H54 (cell line): ENCODE measurements around the gene ST3GAL3.
"Not testable (repeated sequence)": the region's sequence is repeated elsewhere in the genome, so short reads cannot be mapped to it uniquely, and the experiment has no call there.

Experiments used
- DNase-seq: peaks from one replicate; pipeline ENCODE4 v3.0.0; 2011; ENCODE audit warnings: low spot score, mixed read lengths; ENCODE audit not compliant: insufficient read length
- FAIRE-seq: peaks from 3 replicates; lab custom pipeline; 2011; peaks lifted over from hg19 to GRCh38; lab: Jason Lieb, UNC
- POLR2A ChIP-seq: IDR thresholded peaks from 2 replicates; pipeline ENCODE4 v1.6.1; 2011; ENCODE audit warnings: low read depth, mild to moderate bottlenecking, low read length

ST3GAL3 gene

DNA sequence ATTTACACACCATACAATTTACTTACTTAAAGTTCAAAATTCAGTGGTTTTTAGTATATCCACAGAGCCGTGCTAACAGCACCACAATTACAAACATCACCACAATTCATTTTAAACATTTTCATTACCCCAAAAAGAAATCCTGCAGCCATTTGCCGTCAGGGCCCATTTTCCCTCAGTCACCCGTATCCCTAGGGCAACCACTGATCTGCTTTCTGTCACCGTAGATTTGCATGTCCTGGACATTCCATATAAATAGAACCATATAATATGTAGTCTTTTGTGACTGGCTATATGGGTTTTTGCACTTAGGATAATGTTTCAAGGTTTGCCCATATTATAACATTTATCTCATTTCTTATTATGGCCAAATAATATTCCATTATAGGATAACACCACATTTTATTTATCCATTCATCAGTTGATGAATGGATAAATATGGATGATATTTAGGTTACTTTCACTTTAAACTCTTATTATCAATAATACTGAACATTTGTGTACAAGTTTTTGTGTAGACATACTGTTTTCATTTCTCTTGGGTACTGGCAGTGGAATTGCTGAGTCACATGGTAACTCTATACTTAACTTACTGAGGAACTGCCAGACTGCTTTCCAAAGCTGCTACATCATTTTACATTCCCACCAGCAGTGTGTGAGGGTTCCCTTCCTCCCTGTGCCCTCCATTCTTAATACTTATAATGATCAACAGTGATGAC, 68.9 kb downstream of the ST3GAL3 start:
- no peak for DNase-seq

DNA sequence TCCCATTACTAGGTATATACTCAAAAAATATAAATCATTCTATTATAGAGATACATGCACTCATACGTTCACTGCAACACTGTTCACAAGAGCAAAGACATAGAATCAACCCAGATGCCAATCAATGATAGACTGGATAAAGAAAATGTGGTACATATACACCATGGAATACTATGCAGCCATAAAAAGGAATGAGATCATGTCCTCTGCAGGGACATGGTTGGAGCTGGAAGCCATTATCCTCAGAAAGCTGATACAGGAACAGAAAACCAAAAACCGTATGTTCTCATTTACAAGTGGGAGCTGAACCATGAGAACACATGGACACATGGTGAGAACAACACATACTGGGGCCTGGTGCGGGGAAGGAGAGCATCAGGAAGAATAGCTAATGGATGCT, 70.6 kb downstream of the ST3GAL3 start:
- not testable (repeated sequence) for FAIRE-seq, DNase-seq

More for the DNA sequence above, 68.9 kb downstream of the ST3GAL3 start:
- peak; percentile 81 for FAIRE-seq
- TF ChIP-seq POLR2A, result no peak

DNA sequence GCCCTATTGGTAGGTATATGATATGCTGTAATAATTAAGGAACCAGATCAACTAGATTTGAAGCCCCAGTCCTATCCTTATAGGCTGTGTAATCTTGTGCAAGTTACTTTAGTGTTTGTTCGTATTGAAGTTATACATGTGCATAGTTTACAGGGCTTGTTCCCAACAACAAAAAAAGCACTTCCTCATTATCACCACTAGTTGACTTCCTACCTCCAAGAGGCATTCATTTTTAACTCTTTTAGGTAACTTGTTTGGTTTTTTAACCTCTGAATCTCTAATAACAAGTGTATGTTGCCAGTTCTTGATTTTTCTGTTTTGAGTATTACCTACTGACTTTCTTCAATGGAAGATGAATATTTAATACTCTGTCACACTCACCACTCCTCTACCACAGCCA, 71.9 kb downstream of the ST3GAL3 start:
- no peak for DNase-seq
- TF ChIP-seq POLR2A, result no peak
- no peak for FAIRE-seq

DNA sequence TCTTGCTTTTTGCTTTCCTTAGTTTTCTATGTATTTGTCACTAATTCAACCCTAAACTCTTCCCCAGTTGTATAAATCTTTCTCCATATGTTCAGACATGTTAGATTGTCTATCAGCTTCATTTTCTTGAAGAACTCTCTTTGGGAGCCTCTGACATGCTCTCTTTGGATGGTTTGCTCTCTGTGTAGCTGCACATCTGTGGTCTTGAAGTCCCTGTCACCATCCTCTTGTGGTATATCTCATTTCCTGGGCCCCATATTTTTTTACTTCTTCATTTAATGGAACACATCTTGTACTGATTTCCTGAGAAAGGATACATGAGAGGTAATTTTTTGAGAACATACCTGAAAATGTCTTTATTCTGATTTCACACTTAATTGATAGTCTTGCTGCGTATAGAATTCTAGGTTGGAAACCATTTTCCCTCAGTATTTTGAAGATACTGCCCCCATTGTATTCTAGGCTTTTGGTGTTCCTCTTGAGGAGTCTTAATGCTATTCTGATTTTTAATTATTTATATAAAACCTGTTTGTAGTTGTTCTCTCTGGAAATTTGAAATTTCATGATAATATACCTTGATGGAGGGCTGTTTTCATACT, 72.6 kb downstream of the ST3GAL3 start:
- no peak for DNase-seq
- no peak for TF ChIP-seq POLR2A
- no peak for FAIRE-seq

DNA sequence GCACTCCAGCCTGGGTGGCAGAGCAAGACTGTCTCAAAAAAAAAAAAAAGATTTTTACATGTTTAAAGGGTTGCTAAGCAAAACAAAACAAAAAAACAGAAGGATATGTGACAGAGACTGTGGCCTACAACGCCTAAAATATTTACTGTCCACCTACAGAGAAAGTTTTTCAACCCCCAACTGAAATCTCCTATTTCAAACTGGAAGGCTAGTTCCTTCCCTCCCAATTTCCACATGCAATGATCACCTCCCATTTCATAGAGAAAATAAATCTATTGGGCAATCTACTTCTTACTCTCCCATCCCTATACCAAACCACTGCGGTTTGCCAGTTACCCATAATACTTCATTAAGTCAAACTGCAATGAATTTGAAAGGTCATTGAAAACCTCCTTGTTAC, 74.2 kb downstream of the ST3GAL3 start:
- no peak for FAIRE-seq
- DNase-seq, result no peak
- no peak for TF ChIP-seq POLR2A

DNA sequence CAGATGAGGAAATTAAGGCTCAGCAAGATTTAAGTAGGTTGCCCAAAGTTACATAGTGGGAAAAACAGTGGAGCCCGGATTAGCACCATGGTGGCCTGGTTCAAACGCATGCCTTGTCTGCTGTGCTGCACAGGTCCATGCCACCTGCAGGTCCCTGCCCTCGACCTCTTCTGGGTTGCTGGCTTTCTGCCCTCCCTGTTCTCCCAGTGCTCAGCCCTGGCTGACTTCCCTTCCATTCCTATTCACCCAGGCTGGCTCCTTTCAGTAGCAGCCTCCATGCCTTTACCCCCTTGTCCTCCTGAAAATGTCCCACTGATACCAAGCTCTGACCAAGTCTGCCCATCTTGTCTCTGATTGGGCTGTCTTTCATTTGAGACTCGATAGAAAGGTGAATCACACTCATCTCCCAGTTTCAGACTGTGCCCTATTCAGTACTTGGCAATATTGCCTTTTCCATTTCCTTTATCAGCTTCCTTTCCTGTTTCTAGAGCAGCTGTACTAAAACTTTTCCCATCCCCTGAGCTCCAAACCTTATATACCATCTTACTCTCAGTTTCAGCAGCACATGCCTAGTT, 75.8 kb downstream of the ST3GAL3 start:
- no peak for FAIRE-seq
- TF ChIP-seq POLR2A, result no peak
- no peak for DNase-seq

DNA sequence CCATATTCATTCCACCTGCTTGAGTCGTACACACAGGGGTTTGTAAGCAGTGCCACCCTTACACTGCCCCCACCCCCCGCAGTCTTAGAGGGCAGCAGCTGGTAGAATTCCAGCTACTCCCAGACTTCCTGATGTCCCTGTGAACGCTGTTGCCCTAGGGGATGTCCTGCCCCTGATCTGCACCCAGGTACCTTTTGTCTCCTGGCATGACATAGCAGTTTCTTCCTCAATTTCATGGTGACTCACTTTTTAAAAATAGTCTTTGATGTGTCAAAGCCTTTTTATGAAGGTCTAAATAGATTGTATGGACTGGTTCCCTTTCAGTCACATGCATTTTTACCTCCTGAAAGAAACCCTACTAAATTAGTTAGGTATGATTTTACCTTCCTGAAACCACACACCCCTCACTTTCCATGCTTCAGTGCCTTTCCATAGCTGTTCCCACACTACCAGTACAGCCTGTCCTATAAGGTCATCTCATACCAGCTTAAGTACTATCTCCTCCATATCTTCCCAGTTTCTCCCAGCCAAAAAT, 76.4 kb downstream of the ST3GAL3 start:
- FAIRE-seq (peak; percentile 83), DNase-seq (no peak)

DNA sequence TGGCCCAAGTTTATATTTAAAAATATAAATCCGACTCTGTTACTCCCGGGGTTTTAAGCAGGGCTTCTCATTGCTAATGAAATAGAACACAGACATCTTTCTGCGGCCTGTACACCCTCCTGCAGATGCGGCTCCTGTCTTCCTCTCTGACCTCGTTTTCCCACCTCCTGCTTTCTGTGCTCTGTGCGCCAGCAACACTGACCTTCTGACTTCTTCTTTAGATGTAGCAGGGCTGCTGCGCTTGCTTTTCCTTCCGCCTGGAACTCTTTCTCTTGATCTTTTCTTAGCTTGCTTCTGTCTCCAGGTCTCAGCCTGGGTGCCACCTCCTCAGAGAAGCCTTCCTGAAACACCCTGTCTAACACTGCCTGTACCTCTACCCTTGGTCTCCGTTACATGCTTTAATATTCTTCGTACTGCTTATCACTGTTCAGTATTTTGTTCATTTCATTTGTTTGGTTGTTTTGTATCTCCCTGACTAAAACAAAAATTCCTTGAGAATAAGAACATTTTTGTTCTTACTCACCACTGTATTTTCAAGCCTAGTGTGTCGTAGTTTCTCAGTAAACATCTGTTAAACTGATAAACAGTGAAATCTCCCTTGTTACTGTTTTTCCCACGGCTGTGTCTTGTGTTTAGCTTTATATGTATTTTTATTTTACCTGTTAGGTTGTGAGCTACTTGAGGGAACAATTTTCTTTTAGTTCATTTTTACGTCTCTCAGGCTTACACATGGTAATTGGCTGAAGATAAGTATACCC, 79.0 kb downstream of the ST3GAL3 start:
- TF ChIP-seq POLR2A, result no peak

More for the DNA sequence above, 76.4 kb downstream of the ST3GAL3 start:
- no peak for TF ChIP-seq POLR2A

DNA sequence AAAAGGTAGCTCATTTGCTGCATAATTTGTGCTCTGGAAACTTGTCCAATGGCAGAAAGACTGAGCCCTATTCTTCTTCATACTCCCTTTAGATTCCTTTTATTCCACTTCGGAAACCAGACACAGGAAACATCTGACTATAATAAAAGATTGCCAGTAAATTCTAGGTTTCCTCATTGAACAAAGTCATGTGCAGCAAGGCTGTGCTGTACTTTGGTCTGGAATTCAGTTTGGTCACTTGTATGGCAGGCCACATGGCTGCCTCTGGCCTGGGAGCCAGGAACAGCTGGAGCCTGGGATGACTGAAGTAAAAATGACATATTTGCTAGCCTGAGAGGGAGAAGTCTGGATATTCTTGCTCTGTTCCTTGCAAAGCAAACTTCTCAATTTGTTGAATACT, 79.6 kb downstream of the ST3GAL3 start:
- TF ChIP-seq POLR2A, result no peak
- DNase-seq, result no peak
- no peak for FAIRE-seq

More for the DNA sequence above, 79.0 kb downstream of the ST3GAL3 start:
- DNase-seq, result no peak
- no peak for FAIRE-seq

DNA sequence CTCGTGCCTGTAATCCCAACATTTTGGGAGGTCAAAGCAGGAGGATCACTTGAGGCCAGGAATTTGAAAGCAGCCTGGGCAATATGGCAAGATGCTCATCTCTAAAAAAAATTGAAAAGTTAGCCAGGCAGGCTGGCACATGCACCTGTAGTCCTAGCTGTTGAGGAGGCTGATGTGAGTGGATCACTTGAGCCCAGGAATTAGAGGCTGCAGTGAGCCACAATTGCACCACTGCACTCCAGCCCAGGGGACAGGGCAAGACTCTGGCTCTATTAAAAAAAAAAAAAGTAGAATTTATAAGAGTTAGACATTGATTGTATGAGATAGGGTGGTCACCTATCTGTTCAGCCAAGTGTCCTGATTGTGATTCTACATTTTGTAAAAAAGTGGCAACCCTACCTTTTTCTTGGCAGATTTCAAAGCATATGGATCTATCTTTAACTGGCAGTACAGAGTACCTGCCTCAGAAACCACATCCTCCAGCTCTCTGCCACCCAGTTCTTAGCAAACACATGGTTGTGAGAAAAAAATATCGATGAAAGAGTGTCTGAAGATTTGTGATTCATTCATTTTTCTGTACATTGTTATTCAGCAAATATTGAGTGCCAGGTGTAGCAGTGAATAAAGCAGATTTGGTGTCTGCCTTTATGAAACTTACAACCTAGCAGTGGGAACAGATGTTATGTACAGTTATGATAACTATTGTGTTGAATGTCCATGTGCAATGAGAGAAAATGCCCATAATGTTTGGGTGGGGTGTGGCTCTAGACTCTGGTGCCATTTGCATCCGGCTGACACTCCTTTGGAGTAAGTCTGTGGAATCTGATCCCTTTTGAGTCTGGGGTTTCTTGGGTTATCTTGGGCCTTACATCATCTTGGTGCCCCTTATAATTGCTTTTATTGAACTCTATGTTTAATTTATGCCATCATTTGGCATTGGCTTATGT, 82.5 kb downstream of the ST3GAL3 start:
- FAIRE-seq (no peak), DNase-seq (no peak)
- TF ChIP-seq POLR2A, result no peak

DNA sequence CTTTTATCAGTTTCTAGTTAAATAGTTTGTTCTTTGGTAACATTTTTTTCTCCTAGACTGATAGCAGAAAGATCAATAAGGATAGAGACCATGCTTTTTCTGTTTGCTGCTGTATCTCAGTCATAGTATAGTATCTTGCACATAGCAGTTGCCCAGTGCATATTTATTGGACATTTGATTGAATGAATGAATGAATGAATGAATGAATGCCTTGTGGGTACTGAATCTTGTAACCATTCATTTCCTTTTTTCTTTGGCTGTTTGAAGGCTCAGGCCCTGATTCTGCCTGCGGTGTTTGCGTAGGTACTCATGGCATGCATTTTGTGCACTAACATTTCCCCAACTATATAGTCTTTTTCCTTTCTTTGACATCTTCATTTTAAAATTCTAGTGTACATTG, 83.9 kb downstream of the ST3GAL3 start:
- DNase-seq (no peak), FAIRE-seq (no peak)
- TF ChIP-seq POLR2A, result no peak

DNA sequence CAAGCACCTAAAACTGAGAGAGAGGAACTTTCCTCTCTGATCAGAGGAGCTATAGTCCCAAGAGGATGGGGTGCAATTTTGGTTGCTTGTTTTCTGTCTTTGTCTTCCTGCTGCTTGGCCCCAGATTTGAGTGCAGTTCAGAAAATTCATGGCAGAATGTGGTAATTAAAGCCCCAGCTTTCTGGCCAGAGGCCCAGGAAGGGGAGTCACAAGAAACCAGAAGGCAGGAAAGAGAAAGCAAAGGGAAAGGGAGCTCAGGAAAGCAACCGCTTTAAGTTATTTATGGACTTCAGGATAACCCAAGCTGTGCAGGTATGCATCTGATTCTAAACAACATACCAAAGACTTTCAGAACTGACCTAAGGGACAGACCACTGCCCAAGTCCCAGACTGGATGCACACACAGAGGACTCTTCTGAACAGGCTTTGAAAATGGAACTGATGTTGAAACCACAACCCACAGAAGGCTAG, 88.8 kb downstream of the ST3GAL3 start:
- no peak for TF ChIP-seq POLR2A
- no peak for DNase-seq
- FAIRE-seq, result no peak

DNA sequence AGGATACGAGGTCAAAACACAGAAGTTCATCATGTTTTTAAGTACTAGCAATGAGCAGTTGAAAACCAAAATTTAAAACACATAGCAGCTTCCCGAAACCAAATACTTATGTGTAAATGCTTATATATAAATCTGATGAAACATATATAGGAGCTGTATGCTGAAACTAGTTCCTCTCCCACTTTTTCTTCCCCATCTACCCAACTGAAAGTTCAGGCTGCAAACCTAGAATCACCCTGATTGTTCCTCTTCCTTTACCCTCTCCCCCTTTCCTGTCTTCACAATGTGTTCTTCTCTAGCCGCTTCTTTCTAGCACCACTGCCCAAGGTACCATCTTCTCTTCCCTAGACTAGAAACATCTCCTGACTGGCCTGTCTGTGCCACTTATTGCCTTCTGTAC, 90.6 kb downstream of the ST3GAL3 start:
- TF ChIP-seq POLR2A, result no peak
- DNase-seq (no peak), FAIRE-seq (no peak)
